LNCAP (cell line): ENCODE data around the gene CCDC57.

Experiments used
- CTCF ChIP-seq: fragments of 450-650 bp; IDR thresholded peaks from 2 replicates; pipeline ENCODE4 v1.5.1; 2017; ENCODE audit warnings: mild to moderate bottlenecking

The CCDC57 gene

GRCh38 chr17:82079001-82079677 lies 133.5 kb downstream of the CCDC57 start:
- TF ChIP-seq CTCF = no peak

- TF ChIP-seq CTCF = no peak
Measured at GRCh38 chr17:82078433-82078832, 134.2 kb downstream of the CCDC57 start.

GRCh38 chr17:82077617-82078358 lies 134.9 kb downstream of the CCDC57 start:
- TF ChIP-seq CTCF = no peak

- no peak for TF ChIP-seq CTCF
Measured at GRCh38 chr17:82076785-82077591, 135.7 kb downstream of the CCDC57 start.

- TF ChIP-seq CTCF = no peak
Measured at GRCh38 chr17:82076018-82076784, 136.4 kb downstream of the CCDC57 start.

- no peak for TF ChIP-seq CTCF
Measured at GRCh38 chr17:82073446-82073845, 139.2 kb downstream of the CCDC57 start.

GRCh38 chr17:82072827-82073226 lies 139.8 kb downstream of the CCDC57 start:
- TF ChIP-seq CTCF = no peak
